Endodermal cell (in vitro differentiated cells): ENCODE results near the gene INTS11. TPM values are rescaled to one million over a fixed set of nuclear protein-coding genes. Genes with fewer than 3 reads are reported as not detected.

ENCODE experiments used
- DNase-seq: peaks from one replicate; pipeline ENCODE4 v3.0.0-alpha.2; 2017
- H3K27ac ChIP-seq: 2 replicates; pipeline ENCODE4 v1.5.1; 2013; ENCODE audit warnings: mild to moderate bottlenecking, low read depth, low read length, moderate library complexity
- H3K27me3 ChIP-seq: 2 replicates; pipeline ENCODE4 v1.6.1; 2013; ENCODE audit warnings: mild to moderate bottlenecking, low read length, moderate library complexity; ENCODE audit not compliant: insufficient read depth, control insufficient read depth, poor library complexity, severe bottlenecking
- H3K36me3 ChIP-seq: 2 replicates; pipeline ENCODE4 v1.7.0; 2013; ENCODE audit warnings: mild to moderate bottlenecking, low read length, moderate library complexity; ENCODE audit not compliant: control insufficient read depth, insufficient read depth
- H3K4me1 ChIP-seq: one replicate; pipeline ENCODE4 v1.7.0; 2013; ENCODE audit warnings: low read length; ENCODE audit not compliant: control insufficient read depth, insufficient read depth
- H3K4me3 ChIP-seq: 2 replicates; pipeline ENCODE4 v1.5.1; 2013; ENCODE audit warnings: mild to moderate bottlenecking, low read length, moderate library complexity
- H3K9ac ChIP-seq: 2 replicates; pipeline ENCODE4 v1.6.1; 2013; ENCODE audit warnings: mild to moderate bottlenecking, low read length, moderate library complexity; ENCODE audit not compliant: poor library complexity, severe bottlenecking; ENCODE audit errors: extremely low read depth
- H3K9me3 ChIP-seq: 2 replicates; pipeline ENCODE4 v1.6.1; 2013; ENCODE audit warnings: mild to moderate bottlenecking, low read length, moderate library complexity; ENCODE audit not compliant: control insufficient read depth
- H3K27ac Mint-ChIP-seq: 2 replicates; pipeline ENCODE4 v1.8.0; 2020; ENCODE audit warnings: mixed read lengths
- H3K27me3 Mint-ChIP-seq: 2 replicates; pipeline ENCODE4 v1.8.0; 2021; ENCODE audit warnings: mild to moderate bottlenecking, mixed read lengths; ENCODE audit not compliant: insufficient read depth
- H3K36me3 Mint-ChIP-seq: 2 replicates; pipeline ENCODE4 v1.8.0; 2020; ENCODE audit warnings: low read depth, mixed read lengths
- H3K4me1 Mint-ChIP-seq: 2 replicates; pipeline ENCODE4 v1.8.0; 2020; ENCODE audit warnings: mixed read lengths
- H3K4me3 Mint-ChIP-seq: 2 replicates; pipeline ENCODE4 v1.8.0; 2020; ENCODE audit warnings: mild to moderate bottlenecking, moderate library complexity, mixed read lengths
- H3K9me3 Mint-ChIP-seq: 2 replicates; pipeline ENCODE4 v1.8.0; 2020; ENCODE audit warnings: mild to moderate bottlenecking, mixed read lengths
- WGBS, 2 experiments: methylation state at CpG; one replicate each; pipeline versions ENCODE4 v1.1.5 to v1.1.7; 2013; ENCODE audit warnings: missing lambda C conversion rate in 2 of 2, mixed read lengths in 1 of 2; ENCODE audit not compliant: insufficient coverage in 1 of 2, insufficient read length in 1 of 2; 5-methylcytosine and 5-hydroxymethylcytosine counted together
- microRNA-seq: library from miRNA; unstranded; fragments of <30 nt; microRNA quantifications from one replicate; pipeline ENCODE4 v1.2.0, GENCODE V29; 2020; ENCODE audit warnings: borderline microRNAs expressed
- total RNA-seq, 2 donors: library from RNA; stranded (reverse); fragmentation: NEBNext Ultra II Directional in 1 of 2; extraction: Animal tissue kit (Norgen Biotek cat#: 25700) in 1 of 2; gene quantifications; 2 replicates in 1 of 2; 3 replicates in 1 of 2; pipeline ENCODE4 v1.2.1, GENCODE V29; 2021
- TF ChIP-seq, protein P1 (sequence below): fragments of 200-600 bp; sonication (generic); conservative IDR thresholded peaks from 2 replicates; pipeline ENCODE4 v1.5.0; 2021; ENCODE audit warnings: antibody characterized with exemption, mild to moderate bottlenecking

The INTS11 gene
- total RNA-seq, 2 donors from 2014 or later = 146 to 153 TPM

DNA sequence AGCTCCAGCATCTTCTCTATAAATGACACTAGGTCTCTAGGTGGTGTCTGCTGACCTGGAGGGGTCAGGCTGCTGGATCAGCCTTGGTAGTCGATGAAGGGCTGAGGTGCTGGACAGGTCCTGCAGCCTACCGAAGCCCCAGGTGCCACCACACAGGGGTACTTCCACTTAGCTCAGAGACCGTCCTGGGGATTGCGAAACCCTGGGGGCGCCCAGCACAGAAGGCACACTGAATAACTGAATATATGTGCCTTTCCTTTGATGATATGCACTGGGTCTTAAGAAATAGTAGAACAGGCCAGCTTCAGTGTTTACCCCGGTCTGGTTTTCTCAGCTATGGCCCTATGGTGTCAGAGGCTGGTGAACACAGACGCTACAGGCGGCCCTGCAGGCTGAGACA is 61.7 kb downstream of the INTS11 start:
- H3K27ac Mint-ChIP-seq = no peak overlapping the region
- peaks cover 6% of the 10 kb centered on the region for H3K4me1 Mint-ChIP-seq
- no peak for DNase-seq
- H3K9ac ChIP-seq = no peak overlapping the region
- no peaks in the 10 kb centered on the region for H3K9me3 ChIP-seq
- WGBS, 2 experiments = 95% methylated on average over 7 to 8 of the region's 8 CpGs
- H3K36me3 ChIP-seq = peaks cover 70% of the 10 kb centered on the region
- H3K27ac ChIP-seq = no peak overlapping the region
- H3K27me3 Mint-ChIP-seq = no peaks in the 10 kb centered on the region
- H3K27me3 ChIP-seq = no peaks in the 10 kb centered on the region
- peaks cover 60% of the 10 kb centered on the region for H3K36me3 Mint-ChIP-seq
- TF ChIP-seq, protein P1, sequence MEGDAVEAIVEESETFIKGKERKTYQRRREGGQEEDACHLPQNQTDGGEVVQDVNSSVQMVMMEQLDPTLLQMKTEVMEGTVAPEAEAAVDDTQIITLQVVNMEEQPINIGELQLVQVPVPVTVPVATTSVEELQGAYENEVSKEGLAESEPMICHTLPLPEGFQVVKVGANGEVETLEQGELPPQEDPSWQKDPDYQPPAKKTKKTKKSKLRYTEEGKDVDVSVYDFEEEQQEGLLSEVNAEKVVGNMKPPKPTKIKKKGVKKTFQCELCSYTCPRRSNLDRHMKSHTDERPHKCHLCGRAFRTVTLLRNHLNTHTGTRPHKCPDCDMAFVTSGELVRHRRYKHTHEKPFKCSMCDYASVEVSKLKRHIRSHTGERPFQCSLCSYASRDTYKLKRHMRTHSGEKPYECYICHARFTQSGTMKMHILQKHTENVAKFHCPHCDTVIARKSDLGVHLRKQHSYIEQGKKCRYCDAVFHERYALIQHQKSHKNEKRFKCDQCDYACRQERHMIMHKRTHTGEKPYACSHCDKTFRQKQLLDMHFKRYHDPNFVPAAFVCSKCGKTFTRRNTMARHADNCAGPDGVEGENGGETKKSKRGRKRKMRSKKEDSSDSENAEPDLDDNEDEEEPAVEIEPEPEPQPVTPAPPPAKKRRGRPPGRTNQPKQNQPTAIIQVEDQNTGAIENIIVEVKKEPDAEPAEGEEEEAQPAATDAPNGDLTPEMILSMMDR = no peak
- no peak overlapping the region for H3K4me3 Mint-ChIP-seq
- no peaks in the 10 kb centered on the region for H3K9me3 Mint-ChIP-seq
- no peaks in the 10 kb centered on the region for H3K4me1 ChIP-seq
- H3K4me3 ChIP-seq = no peak overlapping the region

DNA sequence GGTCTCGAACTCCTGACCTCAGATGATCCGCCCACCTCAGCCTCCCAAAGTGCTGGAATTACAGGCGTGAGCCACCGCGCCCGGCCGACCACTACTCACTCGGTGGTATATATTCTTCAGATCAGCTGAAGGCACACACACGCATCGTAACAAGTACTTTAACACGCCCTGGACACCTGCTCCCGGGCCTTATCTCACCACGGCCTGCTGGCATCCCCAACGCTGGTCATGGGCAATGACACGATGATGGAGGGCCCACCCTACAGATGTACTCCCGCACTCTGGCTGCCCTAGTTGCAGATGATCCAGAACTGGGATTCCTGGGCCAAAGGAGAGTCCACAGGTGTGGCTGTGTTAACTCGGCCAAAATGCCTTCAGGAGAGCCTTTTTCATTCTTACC is 62.4 kb downstream of the INTS11 start:
- Mint-ChIP-seq H3K27me3 (no peaks in the 10 kb centered on the region), H3K36me3 (peaks cover 59% of the 10 kb centered on the region), H3K9me3 (no peaks in the 10 kb centered on the region), H3K27ac (no peak overlapping the region), H3K4me3 (no peak overlapping the region), H3K4me1 (peaks cover 8% of the 10 kb centered on the region)
- Histone ChIP-seq H3K9me3 (no peaks in the 10 kb centered on the region), H3K9ac (no peak overlapping the region), H3K4me1 (no peaks in the 10 kb centered on the region), H3K27ac (no peak overlapping the region), H3K27me3 (no peaks in the 10 kb centered on the region), H3K36me3 (peaks cover 71% of the 10 kb centered on the region), H3K4me3 (no peak overlapping the region)
- 95 to 99% methylated on average over 17 of the region's 17 CpGs for WGBS, 2 experiments
- no peak for DNase-seq
- TF ChIP-seq, protein P1 = no peak

Small RNAs within 50 kb of the gene (microRNA-seq; reads per million reads assigned to microRNA genes)
- gene MIR6726 = not detected
- not detected for gene MIR6727
- gene MIR6808 = 0.44 reads per million

Other genes with a start within 250 kb of the INTS11 start
- 10 to 100 TPM; 23.1 to 29.5 TPM for gene C1orf159, start 208.6 kb downstream of the INTS11 start, total RNA-seq
- gene TTLL10, start 150.8 kb downstream of the INTS11 start, total RNA-seq = 1 to 10 TPM in 1 of 2 donors, under 1 TPM in 1; 0.93 to 1.2 TPM
- gene TNFRSF18, start 118.1 kb downstream of the INTS11 start, total RNA-seq = 1 to 10 TPM in 1 of 2 donors, under 1 TPM in 1; 0.95 to 1.7 TPM
- gene TNFRSF4, start 110.5 kb downstream of the INTS11 start, total RNA-seq = under 1 TPM in 1 of 2 donors, not detected in 1; 0.20 TPM
- 10 to 100 TPM; 85.9 to 95.6 TPM for gene SDF4, start 92.7 kb downstream of the INTS11 start, total RNA-seq
- 10 to 100 TPM; 24.8 to 31.5 TPM for gene B3GALT6, start 92.4 kb downstream of the INTS11 start, total RNA-seq
- gene C1QTNF12, start 77.9 kb downstream of the INTS11 start, total RNA-seq = 10 to 100 TPM in 1 of 2 donors, 1 to 10 TPM in 1; 8.1 to 13.5 TPM
- gene UBE2J2, start 50.8 kb downstream of the INTS11 start, total RNA-seq = 10 to 100 TPM; 69.9 to 72.7 TPM
- gene SCNN1D, start 44.2 kb downstream of the INTS11 start, total RNA-seq = 1 to 10 TPM; 5.4 TPM
- 10 to 100 TPM; 36.8 to 43.5 TPM for gene ACAP3, start 16.7 kb downstream of the INTS11 start, total RNA-seq
- gene PUSL1, start 16.1 kb downstream of the INTS11 start, total RNA-seq = 10 to 100 TPM; 21.7 to 23.8 TPM
- 10 to 100 TPM; 12.0 to 13.6 TPM for gene CPTP, start 142 bp upstream of the INTS11 start, total RNA-seq
- gene TAS1R3, start 6.6 kb upstream of the INTS11 start, total RNA-seq = under 1 TPM; 0.09 to 0.35 TPM
- 10 to 100 TPM; 71.9 to 73.3 TPM for gene DVL1, start 24.8 kb upstream of the INTS11 start, total RNA-seq
- 10 to 100 TPM; 28.3 to 29.2 TPM for gene MXRA8, start 33.9 kb upstream of the INTS11 start, total RNA-seq
- gene AURKAIP1, start 50.5 kb upstream of the INTS11 start, total RNA-seq = 100 to 1,000 TPM; 159 to 162 TPM
- gene CCNL2, start 74.7 kb upstream of the INTS11 start, total RNA-seq = 100 to 1,000 TPM; 187 to 244 TPM
- gene MRPL20, start 82.6 kb upstream of the INTS11 start, total RNA-seq = 100 to 1,000 TPM; 109 to 129 TPM
- 1 to 10 TPM; 1.6 TPM for gene ANKRD65, start 96.6 kb upstream of the INTS11 start, total RNA-seq
- 10 to 100 TPM; 12.7 to 17.4 TPM for gene VWA1, start 111.0 kb upstream of the INTS11 start, total RNA-seq
- under 1 TPM; 0.55 TPM for gene ATAD3C, start 125.0 kb upstream of the INTS11 start, total RNA-seq
- gene ATAD3B, start 147.1 kb upstream of the INTS11 start, total RNA-seq = 10 to 100 TPM; 41.8 to 47.4 TPM
- 10 to 100 TPM; 42.8 to 47.6 TPM for gene ATAD3A, start 187.5 kb upstream of the INTS11 start, total RNA-seq
- 1 to 10 TPM; 6.4 to 6.9 TPM for gene TMEM240, start 216.0 kb upstream of the INTS11 start, total RNA-seq